Endothelial cell of umbilical vein (primary cell): ENCODE measurements around the gene DCLK1. TPM values are rescaled to one million over a fixed set of nuclear protein-coding genes. Genes with fewer than 3 reads are reported as not detected.

ENCODE experiments used
- BruUV-seq: library from RNA; stranded (reverse); fragments of 400-500 nt; replicated peaks from 2 replicates; lab custom pipeline; 2021; lab: Mats Ljungman, UMichigan
- CTCF ChIA-PET: fragments of 300-600, 350-600 bp; sonication (Branson Sonifier 250); formaldehyde crosslinking; loops from one replicate; lab custom pipeline; 2021; ENCODE audit warnings: antibody characterized with exemption, inconsistent platforms; lab: Charles Lee
- POLR2A ChIA-PET: fragments of 300-600, 350-600 bp; sonication (Branson Sonifier 250); formaldehyde crosslinking; loops from one replicate; lab custom pipeline; 2021; ENCODE audit warnings: antibody characterized with exemption, inconsistent platforms; lab: Charles Lee
- DNase-seq: peaks from one replicate; pipeline ENCODE4 v3.0.0-alpha.2; 2011; ENCODE audit warnings: low read depth, low spot score
- FAIRE-seq: peaks from 2 replicates; lab custom pipeline; 2011; peaks lifted over from hg19 to GRCh38; lab: Jason Lieb, UNC
- H2AFZ ChIP-seq: 2 replicates; pipeline ENCODE4 v1.6.0; 2012; ENCODE audit warnings: low read depth, low read length, control low read depth, inconsistent platforms
- H3K27ac ChIP-seq: 2 replicates; pipeline ENCODE4 v1.5.1; 2011; ENCODE audit warnings: low read depth, mild to moderate bottlenecking, control low read depth, low read length, moderate library complexity; ENCODE audit not compliant: insufficient read depth
- H3K27me3 ChIP-seq, 2 experiments: 2 replicates each; pipeline versions ENCODE4 v1.6.0 to v1.6.1; 2011; ENCODE audit warnings: low read length in 2 of 2, mixed read lengths in 1 of 2; ENCODE audit not compliant: control insufficient read depth in 2 of 2, insufficient read depth in 2 of 2
- H3K36me3 ChIP-seq, 2 experiments: 2 replicates in 1 of 2; 3 replicates in 1 of 2; pipeline ENCODE4 v1.5.1; 2011; ENCODE audit warnings: low read length in 2 of 2, mild to moderate bottlenecking in 1 of 2, moderate library complexity in 1 of 2; ENCODE audit not compliant: control insufficient read depth in 2 of 2, insufficient read depth in 2 of 2; ENCODE audit errors: extremely low read depth in 1 of 2
- H3K4me1 ChIP-seq: 3 replicates; pipeline ENCODE4 v1.5.1; 2011; ENCODE audit warnings: mild to moderate bottlenecking, low read length; ENCODE audit not compliant: control insufficient read depth, insufficient read depth; ENCODE audit errors: extremely low read depth
- H3K4me2 ChIP-seq: 2 replicates; pipeline ENCODE4 v1.6.1; 2011; ENCODE audit warnings: low read length, control low read depth, mixed read lengths; ENCODE audit not compliant: insufficient read depth
- H3K4me3 ChIP-seq, 3 experiments: fragments of 200-600 bp in 1 of 3; sonication (generic), shearing (Covaris generic) in 1 of 3; replicated peaks in 1 of 3; 2 replicates each; pipeline ENCODE4 v1.5.1; 2011 to 2016; ENCODE audit warnings: control low read depth in 3 of 3, low read length in 3 of 3, mild to moderate bottlenecking in 2 of 3, inconsistent platforms in 1 of 3, low read depth in 1 of 3, moderate library complexity in 1 of 3; ENCODE audit not compliant: insufficient read depth in 1 of 3
- H3K79me2 ChIP-seq: 2 replicates; pipeline ENCODE4 v1.6.0; 2012; ENCODE audit warnings: low read length, inconsistent platforms; ENCODE audit not compliant: control insufficient read depth, insufficient read depth
- H3K9ac ChIP-seq: replicated peaks from 2 replicates; pipeline ENCODE3; 2011; ENCODE audit warnings: low read length, control low read depth; ENCODE audit not compliant: insufficient read depth; ENCODE audit errors: extremely low read depth
- H3K9me1 ChIP-seq: replicated peaks from 3 replicates; pipeline ENCODE4 v1.6.0; 2011; ENCODE audit warnings: mild to moderate bottlenecking, low read length; ENCODE audit not compliant: control insufficient read depth, insufficient read depth; ENCODE audit errors: extremely low read depth
- H3K9me3 ChIP-seq: replicated peaks from 2 replicates; pipeline ENCODE4 v1.5.1; 2012; ENCODE audit warnings: low read length, inconsistent platforms; ENCODE audit not compliant: control insufficient read depth, insufficient read depth
- H4K20me1 ChIP-seq: replicated peaks from 2 replicates; pipeline ENCODE3; 2011; ENCODE audit warnings: mild to moderate bottlenecking, low read length; ENCODE audit not compliant: control insufficient read depth, insufficient read depth; ENCODE audit errors: extremely low read depth
- CTCF ChIP-seq, 2 donors: IDR thresholded peaks; 1 replicate in 1 of 2; 2 replicates in 1 of 2; pipeline ENCODE4 v1.5.1; 2011; ENCODE audit warnings: low read length in 2 of 2, mild to moderate bottlenecking in 2 of 2, moderate library complexity in 2 of 2, control low read depth in 1 of 2, inconsistent platforms in 1 of 2, low read depth in 1 of 2; ENCODE audit not compliant: insufficient read depth in 1 of 2; ENCODE audit errors: extremely low read depth in 1 of 2
- EZH2 ChIP-seq: IDR thresholded peaks from 2 replicates; pipeline ENCODE4 v1.6.1; 2012; ENCODE audit warnings: borderline replicate concordance, low read depth, mild to moderate bottlenecking, moderate library complexity, low read length, inconsistent platforms; ENCODE audit not compliant: severe bottlenecking
- FOS ChIP-seq: IDR thresholded peaks from 2 replicates; pipeline ENCODE4 v1.6.1; 2011; ENCODE audit warnings: mild to moderate bottlenecking, low read length, moderate library complexity, borderline replicate concordance; ENCODE audit not compliant: insufficient read depth
- GATA2 ChIP-seq: IDR thresholded peaks from 2 replicates; pipeline ENCODE4 v1.7.0; 2011; ENCODE audit warnings: low read depth, mild to moderate bottlenecking, moderate library complexity, mixed read lengths, low read length; ENCODE audit not compliant: insufficient read length, insufficient read depth
- JUN ChIP-seq: IDR thresholded peaks from 2 replicates; pipeline ENCODE4 v1.6.1; 2011; ENCODE audit warnings: borderline replicate concordance, low read depth; ENCODE audit not compliant: insufficient read length, insufficient read depth
- MAX ChIP-seq: IDR thresholded peaks from 2 replicates; pipeline ENCODE4 v1.6.1; 2011; ENCODE audit not compliant: insufficient read depth, insufficient read length
- MYC ChIP-seq: IDR thresholded peaks from one replicate; pipeline ENCODE4 v1.6.1; 2011; ENCODE audit warnings: mild to moderate bottlenecking, low read depth, low read length
- POLR2A ChIP-seq: IDR thresholded peaks from 2 replicates; pipeline ENCODE4 v1.6.1; 2012; ENCODE audit warnings: low read depth, mild to moderate bottlenecking, control low read depth, low read length
- POLR2AphosphoS5 ChIP-seq: IDR thresholded peaks from 2 replicates; pipeline ENCODE4 v1.6.1; 2012; ENCODE audit warnings: low read depth, mild to moderate bottlenecking, control low read depth, low read length, moderate library complexity; ENCODE audit not compliant: insufficient read depth
- dilution Hi-C: fragments of 300-500 bp; cut with MboI; formaldehyde crosslinking; loops from one replicate; pipeline ENCODE4 v1.15.0; 2019; ENCODE audit warnings: low sequenced_read_pairs; ENCODE audit not compliant: extremely low pct_ligation_motif_present
- intact Hi-C: fragments of 100-400 bp; cut with micrococcal nuclease; formaldehyde crosslinking; loops from one replicate; pipeline ENCODE4 v1.10.0; 2022
- polyA plus RNA-seq, 4 experiments: library from polyadenylated mRNA; depleted of rRNA in 3 of 4; stranded (reverse) in 3 of 4; unstranded in 1 of 4; fragments of >200 nt; gene quantifications; 2 replicates each; pipeline versions ENCODE4 v1.2.1 to v1.2.3, GENCODE V29; 2011 to 2012; ENCODE audit warnings: missing spikeins in 1 of 4
- total RNA-seq: library from RNA; stranded (reverse); gene quantifications from 2 replicates; pipeline ENCODE4 v1.2.3, GENCODE V29; 2021

DCLK1 gene
- total and polyA plus RNA-seq, 2 donors (not counting 3 experiments of a cell fraction or from before 2014, with no cell fraction given): 0.28 to 3.9 TPM

- Histone ChIP-seq H2AFZ (no peak overlapping the region), H4K20me1 (no peaks in the 10 kb centered on the region), H3K9ac (no peak overlapping the region), H3K4me1 (no peaks in the 10 kb centered on the region), H3K79me2 (no peaks in the 10 kb centered on the region), H3K27me3 (no peaks in the 10 kb centered on the region), H3K36me3 (no peaks in the 10 kb centered on the region), H3K4me2 (no peak overlapping the region), H3K9me3 (no peaks in the 10 kb centered on the region), H3K4me3 (no peak overlapping the region), H3K9me1 (no peaks in the 10 kb centered on the region), H3K27ac (no peak overlapping the region)
- CTCF ChIA-PET: no interaction called here
- DNase-seq: no peak
- POLR2A ChIA-PET: no interaction called here
- TF ChIP-seq GATA2: no peak
- TF ChIP-seq EZH2: no peak
- no peak for TF ChIP-seq MYC
- TF ChIP-seq FOS: no peak
- no peak for TF ChIP-seq POLR2A
- TF ChIP-seq POLR2AphosphoS5: no peak
- TF ChIP-seq MAX: no peak
- TF ChIP-seq JUN: no peak
- TF ChIP-seq CTCF (IDR thresholded peaks at IDR 0.05; ENCODE audit: extremely low read depth in 1 of 2, insufficient read depth in 1 of 2, low read depth in 1 of 2, low read length in 2 of 2): no peak
- dilution Hi-C loops: no loop called here
- FAIRE-seq: no peak
- intact Hi-C loops: no loop called here
- BruUV-seq: no TSS peak
Observed at GRCh38 chr13:35760735-35761281, 370.4 kb downstream of the DCLK1 start.
